GM12878 (cell line): ENCODE measurements around the gene SYK.
"Not testable (repeated sequence)": the region's sequence is repeated elsewhere in the genome, so short reads cannot be mapped to it uniquely, and the experiment has no call there.

ENCODE experiments used
- BHLHE40 ChIP-seq, 2 experiments: fragments of 450-650 bp in 1 of 2; IDR thresholded peaks; 2 replicates each; pipeline ENCODE4 v1.6.1; 2011 to 2017; ENCODE audit warnings: low read depth in 2 of 2, borderline replicate concordance in 1 of 2, improper control_type of control experiment in 1 of 2, low read length in 1 of 2, mild to moderate bottlenecking in 1 of 2
- POLR2A ChIP-seq: IDR thresholded peaks from 2 replicates; pipeline ENCODE4 v1.6.1; 2011; ENCODE audit warnings: low read depth, mild to moderate bottlenecking, low read length
- SP1 ChIP-seq: IDR thresholded peaks from one replicate; pipeline ENCODE4 v1.6.1; 2011; ENCODE audit warnings: low read depth, low read length
- YY1 ChIP-seq: IDR thresholded peaks from 2 replicates; pipeline ENCODE4 v1.6.1; 2011; ENCODE audit warnings: low read depth, mild to moderate bottlenecking, low read length

DNA sequence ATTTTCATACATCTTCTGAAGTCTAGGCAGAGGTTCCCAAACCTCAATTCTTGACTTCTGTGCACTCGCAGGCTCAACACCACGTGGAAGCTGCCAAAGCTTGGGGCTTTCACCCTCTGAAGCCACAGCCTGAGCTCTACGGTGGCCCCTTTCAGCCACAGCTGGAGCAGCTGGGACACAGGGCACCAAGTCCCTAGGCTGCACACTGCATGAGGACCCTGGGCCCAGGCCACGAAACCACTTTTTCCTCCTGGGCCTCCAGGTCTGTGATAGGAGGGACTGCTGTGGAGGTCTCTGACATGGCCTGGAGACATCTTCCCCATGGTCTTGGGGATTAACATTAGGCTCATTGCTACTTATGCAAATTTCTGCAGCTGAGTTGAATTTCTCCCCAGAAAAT is 18.8 kb downstream of the SYK start:
- TF ChIP-seq POLR2A; BHLHE40 (IDR thresholded peaks at IDR 0.05; ENCODE audit: borderline replicate concordance in 1 of 2, low read depth in 2 of 2, low read length in 1 of 2); SP1; YY1: not testable (repeated sequence)
